Stimulated activated CD4-positive, alpha-beta T cell treated with anti-CD3 and anti-CD28 coated beads, TNF-alpha, amount 100 ng/mL, for 1 hour (primary cell): ENCODE measurements around the gene S1PR3.

Experiments used
- DNase-seq, 3 donors: peaks; one replicate each; pipeline ENCODE4 v3.0.0-alpha.2; 2020; ENCODE audit warnings: low read depth in 3 of 3, low spot score in 1 of 3

The S1PR3 gene

GRCh38 chr9:89036383-89036782 is 45.1 kb downstream of the S1PR3 start:
- no peak for DNase-seq

GRCh38 chr9:89036891-89037290 is 45.6 kb downstream of the S1PR3 start:
- no peak for DNase-seq

- DNase-seq: no peak
Measured at GRCh38 chr9:89037346-89037745, 46.1 kb downstream of the S1PR3 start.

- DNase-seq: no peak
Measured at GRCh38 chr9:89037891-89038290, 46.6 kb downstream of the S1PR3 start.

- no peak for DNase-seq
Measured at GRCh38 chr9:89038382-89039103, 47.3 kb downstream of the S1PR3 start.

GRCh38 chr9:89039104-89039465 is 47.8 kb downstream of the S1PR3 start:
- no peak for DNase-seq

- DNase-seq: no peak
Measured at GRCh38 chr9:89039664-89040063, 48.4 kb downstream of the S1PR3 start.

GRCh38 chr9:89042984-89043383 is 51.7 kb downstream of the S1PR3 start:
- DNase-seq: no peak

GRCh38 chr9:89044104-89044503 is 52.8 kb downstream of the S1PR3 start:
- no peak for DNase-seq

- DNase-seq: no peak
Measured at GRCh38 chr9:89044881-89045280, 53.6 kb downstream of the S1PR3 start.

GRCh38 chr9:89046832-89047231 is 55.6 kb downstream of the S1PR3 start:
- DNase-seq: no peak

GRCh38 chr9:89047667-89048066 is 56.4 kb downstream of the S1PR3 start:
- DNase-seq: no peak

GRCh38 chr9:89048616-89049015 is 57.3 kb downstream of the S1PR3 start:
- DNase-seq: no peak

- DNase-seq: no peak
Measured at GRCh38 chr9:89049646-89050045, 58.4 kb downstream of the S1PR3 start.

- DNase-seq: no peak
Measured at GRCh38 chr9:89051421-89052025, 60.3 kb downstream of the S1PR3 start.

- DNase-seq: no peak
Measured at GRCh38 chr9:89052470-89053097, 61.3 kb downstream of the S1PR3 start.

- no peak for DNase-seq
Measured at GRCh38 chr9:89053301-89053700, 62.0 kb downstream of the S1PR3 start.
